ENCODE measurements around the gene COPA. TPM values are rescaled to one million over a fixed set of nuclear protein-coding genes. Genes with fewer than 3 reads are reported as not detected.

The COPA gene
- total and polyA plus RNA-seq, 10 donors = 41.3 to 181 (median 117) TPM

- H3K36me3 ChIP-seq = peaks cover 18 to 100% (median 99%) of the 10 kb centered on the region in 6 donors
- TF ChIP-seq POLR2AphosphoS5 (IDR thresholded peaks at IDR 0.05) = no peak
- no peak for TF ChIP-seq CTCF (IDR thresholded peaks at IDR 0.05 in 8 of 11, conservative IDR thresholded peaks at IDR 0.05 in 3 of 11)
- TF ChIP-seq POLR2A (IDR thresholded peaks at IDR 0.05) = no peak
- DNase-seq = no peak
- H3K27me3 ChIP-seq (replicated peaks in 1 of 7) = no peaks in the 10 kb centered on the region
- intact Hi-C loops (cut with DNase I; ENCODE audit: low total_unique reads) = no loop called here
- no peak overlapping the region for H3K4me3 ChIP-seq
- H3K9me3 ChIP-seq = no peaks in the 10 kb centered on the region
- peaks cover 0 to 12% (median 0%) of the 10 kb centered on the region in 6 donors for H3K4me1 ChIP-seq
- peak overlapping the region in 3 of 8 donors; percentile 9 to 33 (median 18) for H3K27ac ChIP-seq
- 84 to 97% (median 90%) methylated on average over 4 of the region's 4 CpGs for WGBS, 5 donors
Measured at GRCh38 chr1:160308451-160309184, 34.4 kb downstream of the COPA start.

GRCh38 chr1:160307118-160307791 lies 35.8 kb downstream of the COPA start:
- peak overlapping the region in 4 of 8 donors; percentile 16 to 24 (median 20) for H3K27ac ChIP-seq
- H3K27me3 ChIP-seq (replicated peaks in 1 of 7) = no peaks in the 10 kb centered on the region
- intact Hi-C loops (cut with DNase I; ENCODE audit: low total_unique reads) = no loop called here
- no peak overlapping the region for H3K4me3 ChIP-seq
- H3K4me1 ChIP-seq = peaks cover 0 to 12% (median 0%) of the 10 kb centered on the region in 6 donors
- peaks cover 14 to 100% (median 99%) of the 10 kb centered on the region in 6 donors for H3K36me3 ChIP-seq
- 85 to 94% (median 88%) methylated on average over 10 to 13 of the region's 13 CpGs for WGBS, 5 donors
- peak; percentile 76 for DNase-seq
- no peaks in the 10 kb centered on the region for H3K9me3 ChIP-seq
- peak in 1 of 3 donors; percentile 51 for TF ChIP-seq POLR2AphosphoS5 (IDR thresholded peaks at IDR 0.05)
- TF ChIP-seq CTCF (IDR thresholded peaks at IDR 0.05 in 8 of 11, conservative IDR thresholded peaks at IDR 0.05 in 3 of 11) = no peak

- Histone ChIP-seq H3K4me3 (no peak overlapping the region), H3K27me3 (replicated peaks in 1 of 7) (no peaks in the 10 kb centered on the region), H3K9me3 (no peaks in the 10 kb centered on the region), H3K4me1 (no peaks in the 10 kb centered on the region), H3K27ac (no peak overlapping the region), H3K36me3 (peaks cover 14 to 100% (median 92%) of the 10 kb centered on the region in 6 donors)
- 84 to 91% (median 89%) methylated on average over 7 of the region's 7 CpGs for WGBS, 5 donors
- intact Hi-C loops (cut with DNase I; ENCODE audit: low total_unique reads) = no loop called here
- TF ChIP-seq CTCF (IDR thresholded peaks at IDR 0.05 in 8 of 11, conservative IDR thresholded peaks at IDR 0.05 in 3 of 11) (no peak), POLR2A (IDR thresholded peaks at IDR 0.05) (no peak), POLR2AphosphoS5 (IDR thresholded peaks at IDR 0.05) (no peak)
- no peak for DNase-seq
Measured at GRCh38 chr1:160300173-160300572, 42.9 kb downstream of the COPA start.

GRCh38 chr1:160296036-160296435 lies 47.0 kb downstream of the COPA start:
- H3K4me3 ChIP-seq = no peak overlapping the region
- H3K27me3 ChIP-seq (replicated peaks in 1 of 7) = no peaks in the 10 kb centered on the region
- no peak for DNase-seq
- no peak overlapping the region for H3K27ac ChIP-seq
- H3K4me1 ChIP-seq = peaks cover 0 to 5% (median 0%) of the 10 kb centered on the region in 6 donors
- 83 to 100% (median 85%) methylated on average over 1 of the region's 1 CpG for WGBS, 5 donors
- TF ChIP-seq POLR2A (IDR thresholded peaks at IDR 0.05) = no peak
- TF ChIP-seq POLR2AphosphoS5 (IDR thresholded peaks at IDR 0.05) = no peak
- TF ChIP-seq CTCF (IDR thresholded peaks at IDR 0.05 in 8 of 11, conservative IDR thresholded peaks at IDR 0.05 in 3 of 11) = no peak
- H3K9me3 ChIP-seq = no peaks in the 10 kb centered on the region
- H3K36me3 ChIP-seq = peaks cover 26 to 100% (median 96%) of the 10 kb centered on the region in 6 donors
- intact Hi-C loops (cut with DNase I; ENCODE audit: low total_unique reads) = no loop called here
